HG02943 (cell line): ENCODE results near the gene C21orf58.

ENCODE experiments used
- ATAC-seq: cut with Tn5 transposase; IDR thresholded peaks from one replicate; pipeline ENCODE4 v1.9.1; 2021; ENCODE audit warnings: mild to moderate bottlenecking, low read depth, moderate library complexity; ENCODE audit not compliant: unreplicated experiment

Gene C21orf58

DNA sequence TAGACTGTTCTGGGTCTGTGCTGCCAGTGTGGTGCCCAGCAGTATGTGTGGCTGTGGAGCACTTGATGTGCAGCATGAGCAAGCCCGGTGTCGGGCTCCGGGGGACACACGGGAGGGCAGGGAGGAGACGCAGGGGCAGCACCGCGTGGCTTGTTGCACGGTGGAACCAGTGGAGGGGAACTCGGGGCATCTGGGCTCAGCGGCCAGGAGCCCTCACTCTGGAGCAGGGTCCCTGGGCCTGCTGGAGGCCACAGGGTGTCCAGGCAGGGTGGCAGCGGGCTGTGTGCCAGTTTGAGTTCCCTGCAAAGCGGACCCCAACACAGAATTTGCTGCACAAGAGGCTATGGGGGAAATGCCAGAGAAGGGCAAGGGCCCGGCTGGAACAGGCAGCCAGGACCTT, 30.8 kb upstream of the C21orf58 start:
- no peak for ATAC-seq

DNA sequence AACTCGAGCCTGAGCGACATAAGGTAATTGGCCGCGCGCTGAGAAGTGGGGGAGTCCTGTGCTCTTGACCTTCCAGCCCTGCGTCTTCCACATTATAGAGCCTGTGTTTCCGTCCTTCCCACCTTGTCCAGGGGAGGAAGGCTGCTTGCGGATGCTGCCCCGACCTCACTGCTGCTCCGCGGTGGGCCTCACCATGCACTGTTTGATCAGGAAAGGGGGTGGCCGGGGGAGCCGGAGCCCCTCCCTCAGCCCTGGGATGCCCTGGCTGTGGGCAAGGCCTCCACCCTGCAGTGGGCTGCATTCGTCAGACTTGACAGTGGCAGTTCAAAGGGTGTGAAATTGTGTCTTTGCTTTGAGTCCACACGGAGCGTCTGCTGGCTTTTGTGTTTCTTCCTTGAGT, 30.4 kb upstream of the C21orf58 start:
- no peak for ATAC-seq

DNA sequence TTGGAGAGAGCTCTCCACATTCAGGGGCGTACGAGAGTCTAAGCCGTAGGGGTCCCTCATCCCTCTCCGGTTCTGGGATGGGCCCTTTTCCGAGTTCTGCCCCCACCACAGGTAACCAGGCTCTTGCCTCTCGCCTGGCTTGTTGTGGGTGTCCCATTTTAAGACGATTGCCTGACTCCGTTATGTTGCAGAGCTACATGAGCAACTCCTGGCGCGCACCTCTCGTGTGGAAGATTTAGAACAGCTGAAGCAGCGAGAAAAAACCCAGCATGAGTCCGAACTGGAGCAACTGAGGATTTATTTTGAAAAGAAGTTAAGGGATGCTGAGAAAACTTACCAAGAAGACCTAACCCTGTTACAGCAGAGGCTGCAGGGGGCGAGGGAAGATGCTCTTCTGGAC, 29.2 kb upstream of the C21orf58 start:
- ATAC-seq, result no peak

DNA sequence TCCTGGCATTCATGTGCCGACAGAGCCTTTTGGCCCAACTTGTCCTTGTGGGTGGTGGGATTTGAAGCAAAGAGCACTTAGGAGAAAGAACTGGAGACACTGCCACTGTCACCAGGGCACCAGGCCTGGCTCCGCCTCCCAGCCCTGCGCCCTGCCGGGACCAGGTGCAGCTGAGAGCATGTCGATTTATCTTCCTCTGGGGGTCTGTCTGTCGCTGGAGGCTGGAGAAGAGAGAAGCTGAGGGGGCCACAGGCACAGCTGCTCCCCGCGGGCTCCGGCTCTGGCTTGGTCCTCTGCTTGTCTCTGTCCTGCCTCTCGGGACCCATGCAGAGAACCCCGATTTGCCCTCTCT, 28.5 kb upstream of the C21orf58 start:
- ATAC-seq, result no peak

DNA sequence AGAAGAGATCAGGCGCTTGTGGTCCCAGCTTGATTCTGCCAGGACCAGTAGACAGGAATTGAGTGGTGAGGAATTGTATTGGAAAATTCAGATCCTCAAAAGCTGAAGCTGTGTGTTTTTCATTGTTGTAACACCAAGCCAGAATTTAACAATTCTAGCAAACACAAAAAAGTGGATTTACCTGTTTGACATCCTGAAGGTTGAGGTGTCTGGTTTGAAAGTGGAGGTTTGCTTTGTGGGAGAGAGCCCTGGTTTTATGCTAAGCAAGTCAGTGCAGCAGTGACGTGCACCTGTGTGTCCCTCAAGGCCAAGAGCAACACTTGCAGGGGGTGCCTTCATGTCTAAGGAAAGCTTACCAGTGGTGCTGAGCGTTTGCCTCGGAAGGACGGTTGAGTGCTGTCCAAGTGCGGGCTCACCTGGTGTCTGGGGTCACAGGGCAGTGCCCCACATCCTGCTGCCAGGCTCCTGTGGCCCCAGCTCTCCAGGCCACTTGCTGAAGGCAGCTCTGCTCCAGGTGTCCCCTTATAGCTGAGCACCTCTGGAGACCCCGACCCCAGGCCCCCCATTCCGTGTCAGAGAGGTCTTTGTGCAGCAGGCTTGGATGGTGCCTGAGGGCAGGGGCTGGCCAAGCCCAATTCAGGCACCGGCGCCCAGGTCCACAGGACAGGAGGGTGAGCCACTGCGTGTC, 27.9 kb upstream of the C21orf58 start:
- ATAC-seq, result no peak

DNA sequence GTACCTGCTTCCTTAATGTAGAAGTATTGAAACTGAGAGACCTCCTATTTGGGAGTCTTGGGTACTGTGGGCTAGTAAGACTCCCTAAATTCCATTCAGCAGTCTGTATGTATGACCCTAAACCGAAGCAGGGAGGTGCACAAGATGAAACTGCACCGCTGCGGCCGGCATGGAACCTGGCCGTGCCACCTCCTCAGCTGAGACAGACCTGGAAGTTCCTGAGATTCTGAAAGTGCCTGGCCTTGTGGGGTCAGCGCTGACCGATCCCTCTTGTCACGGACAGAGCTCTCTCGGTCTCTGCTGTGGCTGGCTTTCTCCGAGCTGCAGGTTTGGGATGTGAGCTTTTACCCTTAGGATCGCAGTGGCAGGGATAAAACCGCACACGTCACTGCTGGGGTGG, 27.3 kb upstream of the C21orf58 start:
- no peak for ATAC-seq

DNA sequence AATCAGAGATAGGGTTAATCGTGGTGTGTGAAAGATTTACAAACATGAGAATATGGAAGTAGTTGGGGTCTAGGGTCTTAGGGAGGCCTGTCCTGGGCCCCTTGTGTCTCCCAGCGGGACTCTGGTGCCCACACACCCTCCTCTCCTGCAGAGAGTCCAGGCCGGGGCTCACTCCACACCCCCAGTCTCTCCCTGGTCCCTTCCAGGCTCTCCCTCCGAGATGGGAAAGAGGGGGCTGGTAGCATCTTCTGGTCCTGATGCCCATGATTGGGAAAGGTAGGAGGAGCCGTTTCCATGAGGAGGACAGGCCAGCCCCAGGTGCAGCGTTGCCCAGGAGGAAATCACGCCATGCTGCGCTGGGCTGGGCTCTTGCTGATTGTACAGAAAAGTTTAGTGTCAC, 26.9 kb upstream of the C21orf58 start:
- no peak for ATAC-seq

DNA sequence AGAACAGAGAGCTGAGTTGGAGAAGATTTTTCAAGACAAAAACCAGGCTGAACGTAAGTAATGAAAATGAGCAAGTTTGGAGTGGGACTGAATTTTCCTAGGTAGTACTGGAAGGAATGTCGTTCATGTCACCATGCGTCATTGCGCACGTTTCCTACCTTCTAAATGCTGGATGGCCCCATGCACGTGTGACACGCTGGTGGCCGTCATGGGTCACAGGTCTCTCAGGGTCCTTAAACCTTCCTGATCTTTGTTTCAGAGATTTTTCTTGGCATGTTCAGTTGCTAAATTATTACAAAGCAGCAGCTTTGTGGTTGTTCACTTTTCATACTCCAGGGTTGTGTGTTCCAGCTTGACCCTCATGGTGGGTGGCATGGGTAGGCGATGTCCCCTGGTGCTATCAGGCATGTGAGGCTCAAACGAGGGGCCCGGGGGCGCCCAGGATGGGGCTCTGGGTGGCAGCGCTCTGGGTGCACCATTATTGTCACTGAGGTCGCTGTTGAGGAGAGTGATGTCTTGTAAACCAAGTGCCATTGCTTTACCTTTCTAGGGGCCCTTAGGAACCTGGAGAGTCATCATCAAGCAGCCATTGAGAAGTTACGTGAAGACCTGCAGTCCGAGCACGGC, 25.6 kb upstream of the C21orf58 start:
- no peak for ATAC-seq

DNA sequence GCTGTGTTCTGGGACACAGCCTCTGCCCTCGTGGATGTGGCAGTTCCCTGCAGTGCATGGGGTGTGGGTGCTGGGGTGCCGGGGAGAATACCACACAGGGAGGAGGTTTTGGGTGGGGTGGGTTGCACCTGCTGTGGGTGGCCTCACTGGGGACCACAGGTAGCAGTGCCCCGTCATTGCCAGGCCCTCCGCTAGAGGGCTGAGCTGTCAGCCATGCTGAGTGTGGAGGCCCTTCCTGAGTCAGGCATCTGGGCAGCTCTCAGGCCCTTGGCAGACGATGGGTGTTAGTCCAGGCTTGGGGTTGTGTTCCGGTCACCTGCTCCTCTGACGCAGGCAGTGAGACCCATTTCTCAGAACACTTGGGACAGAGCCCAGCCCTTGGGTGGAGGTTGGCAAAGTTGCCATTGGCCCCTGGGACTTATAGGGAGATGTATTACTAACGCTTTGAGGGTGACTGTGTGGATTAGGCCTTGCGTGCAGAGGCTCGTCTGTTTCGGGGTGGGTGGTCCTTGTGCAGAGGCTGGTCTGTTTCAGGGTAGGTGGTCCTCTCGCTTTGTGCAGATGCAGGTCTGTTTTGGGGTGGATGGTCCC, 24.2 kb upstream of the C21orf58 start:
- ATAC-seq, result no peak

DNA sequence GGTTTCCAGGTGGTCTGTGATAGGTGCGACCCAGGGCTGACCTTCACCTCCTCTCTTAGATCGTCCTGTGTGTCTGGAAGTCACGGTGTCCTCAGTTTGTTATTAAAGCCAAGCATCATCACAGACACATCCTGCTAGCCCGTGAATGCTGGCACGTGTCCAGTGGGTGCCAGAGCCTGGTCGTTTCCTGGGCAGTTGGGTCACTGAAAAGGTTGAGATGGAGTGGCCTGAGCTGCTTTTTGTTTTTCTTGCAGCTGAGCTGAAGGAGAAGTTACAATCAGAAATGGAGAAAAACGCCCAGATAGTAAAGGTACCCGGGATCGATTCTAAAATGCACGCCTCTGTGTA, 23.5 kb upstream of the C21orf58 start:
- ATAC-seq, result no peak

DNA sequence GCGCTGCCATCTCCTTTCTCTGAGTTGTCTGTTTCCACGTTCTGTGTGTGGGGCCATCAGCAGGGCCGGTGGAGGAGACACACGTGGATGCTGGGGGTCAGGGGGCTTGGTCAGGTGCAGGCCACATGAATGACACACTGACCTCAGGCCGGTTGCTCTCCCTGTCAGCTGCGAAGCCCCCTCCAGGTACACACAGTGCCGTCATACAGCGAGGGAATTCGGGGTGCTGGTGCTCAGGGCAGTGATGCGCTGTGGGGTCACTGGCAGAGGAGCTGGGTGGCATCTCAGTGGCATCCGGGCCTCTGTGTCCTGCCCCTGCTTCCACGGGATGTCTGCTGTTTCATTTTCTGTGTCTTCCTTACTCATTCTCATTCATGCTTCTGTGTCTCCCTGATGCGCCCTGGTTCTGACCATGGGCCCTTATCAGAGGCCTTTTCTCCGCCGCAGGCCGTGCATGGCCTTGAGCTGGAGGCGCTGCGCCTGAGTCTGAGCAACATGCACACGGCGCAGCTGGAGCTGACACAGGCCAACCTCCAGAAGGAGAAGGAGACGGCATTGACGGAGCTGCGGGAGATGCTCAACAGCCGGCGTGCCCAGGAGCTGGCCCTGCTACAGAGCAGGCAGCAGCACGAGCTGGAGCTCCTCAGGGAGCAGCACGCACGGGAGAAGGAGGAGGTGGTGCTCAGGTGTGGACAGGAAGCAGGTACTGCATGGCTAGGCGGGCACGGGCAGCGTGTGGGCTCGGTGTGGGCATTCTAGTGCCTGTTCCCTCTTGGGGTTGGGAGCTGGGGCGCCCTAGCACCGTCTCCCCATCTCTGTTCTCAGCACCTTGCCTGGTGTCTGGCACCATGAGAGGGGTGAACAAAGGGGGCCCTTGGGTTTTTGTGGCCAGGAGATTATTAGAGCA, 22.9 kb upstream of the C21orf58 start:
- ATAC-seq, result no peak

DNA sequence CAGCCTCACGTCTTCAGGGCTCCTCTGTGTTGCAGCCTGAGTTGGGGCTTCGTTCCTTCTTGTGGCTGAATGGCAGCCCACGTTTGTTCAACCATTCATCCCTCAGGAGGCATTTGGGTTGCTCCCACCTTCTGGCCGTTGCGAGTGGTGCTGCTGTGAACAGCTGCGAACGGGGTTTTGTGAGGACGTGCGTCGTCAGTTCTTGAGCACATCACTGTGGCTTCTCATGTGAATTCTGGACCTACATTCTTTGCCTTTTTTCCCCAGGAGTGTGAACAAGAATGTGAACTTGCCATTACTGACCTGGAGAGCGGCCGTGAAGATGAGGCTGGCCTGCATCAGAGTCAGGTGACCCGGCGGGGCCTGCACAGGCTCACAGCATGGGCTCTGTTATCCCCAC, 22.2 kb upstream of the C21orf58 start:
- ATAC-seq, result no peak

DNA sequence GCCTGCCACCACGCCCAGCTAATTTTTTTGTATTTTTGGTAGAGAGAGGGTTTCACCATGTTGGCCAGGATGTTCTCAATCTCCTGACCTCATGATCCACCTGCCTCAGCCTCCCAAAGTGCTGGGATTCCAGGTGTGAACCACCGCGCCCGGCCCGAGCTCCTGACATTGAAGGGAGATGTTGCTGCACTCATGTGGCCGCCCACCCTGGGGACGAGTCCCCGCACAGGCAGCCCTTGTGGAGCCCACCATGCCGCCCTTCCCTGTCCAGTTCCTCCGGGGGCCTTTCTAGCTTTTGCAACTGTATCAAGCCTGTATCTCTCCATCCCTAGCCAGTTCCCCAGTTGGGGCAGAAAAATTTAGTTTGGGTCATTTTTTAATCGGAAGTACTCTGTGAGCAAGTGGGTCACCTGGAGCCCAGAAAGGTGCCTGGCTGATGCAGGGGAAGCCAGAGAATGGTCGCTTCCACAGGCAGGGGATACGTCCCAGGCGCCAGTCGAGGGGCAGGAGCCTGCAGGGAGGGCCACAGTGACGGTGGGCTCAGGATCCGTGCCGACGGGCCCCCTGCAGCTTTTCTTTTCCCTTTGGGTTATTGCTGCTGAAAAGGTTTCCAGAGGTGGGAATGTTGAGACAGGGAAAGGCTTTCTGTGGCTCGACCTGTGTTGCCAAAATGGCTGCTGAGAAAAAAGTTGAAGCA, 20.7 kb upstream of the C21orf58 start:
- ATAC-seq, result no peak

DNA sequence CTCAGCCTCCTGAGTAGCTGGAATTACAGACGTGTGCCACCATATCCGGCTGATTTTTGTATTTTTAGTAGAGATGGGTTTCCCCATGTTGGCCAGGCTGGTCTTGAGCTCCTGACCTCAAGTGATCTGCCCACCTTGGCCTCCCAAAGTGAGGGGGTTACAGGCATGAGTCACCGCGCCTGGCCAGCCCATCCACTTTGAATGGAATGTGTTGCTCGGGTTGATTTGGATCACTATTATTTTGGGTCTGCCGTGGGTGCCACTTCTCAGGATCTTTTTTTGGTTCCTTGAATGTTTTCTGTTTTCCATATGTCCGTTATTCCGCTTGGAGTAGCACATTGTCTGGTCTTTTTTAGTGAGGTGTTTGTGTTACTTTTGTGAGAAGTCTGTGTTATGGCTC, 17.3 kb upstream of the C21orf58 start:
- no peak for ATAC-seq

DNA sequence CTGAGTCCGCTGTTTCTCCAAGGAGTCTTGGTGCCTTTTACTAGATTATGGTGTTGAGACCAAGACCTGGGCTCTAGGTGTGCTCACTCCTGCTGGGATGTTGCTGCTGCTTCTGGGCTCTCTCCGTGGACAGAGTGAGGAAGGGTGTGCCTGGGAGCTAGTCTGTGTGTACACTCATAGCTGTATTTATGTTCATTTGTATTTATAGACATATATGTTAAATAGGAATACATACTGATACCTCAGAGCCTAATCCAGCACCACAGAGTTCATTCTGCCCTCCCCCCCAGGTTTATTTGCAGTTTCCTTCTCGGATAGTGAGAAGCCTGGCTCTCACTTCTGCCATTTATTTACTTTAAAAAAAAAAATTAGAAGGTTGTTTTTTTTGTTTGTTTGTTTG, 12.9 kb upstream of the C21orf58 start:
- ATAC-seq, result no peak

DNA sequence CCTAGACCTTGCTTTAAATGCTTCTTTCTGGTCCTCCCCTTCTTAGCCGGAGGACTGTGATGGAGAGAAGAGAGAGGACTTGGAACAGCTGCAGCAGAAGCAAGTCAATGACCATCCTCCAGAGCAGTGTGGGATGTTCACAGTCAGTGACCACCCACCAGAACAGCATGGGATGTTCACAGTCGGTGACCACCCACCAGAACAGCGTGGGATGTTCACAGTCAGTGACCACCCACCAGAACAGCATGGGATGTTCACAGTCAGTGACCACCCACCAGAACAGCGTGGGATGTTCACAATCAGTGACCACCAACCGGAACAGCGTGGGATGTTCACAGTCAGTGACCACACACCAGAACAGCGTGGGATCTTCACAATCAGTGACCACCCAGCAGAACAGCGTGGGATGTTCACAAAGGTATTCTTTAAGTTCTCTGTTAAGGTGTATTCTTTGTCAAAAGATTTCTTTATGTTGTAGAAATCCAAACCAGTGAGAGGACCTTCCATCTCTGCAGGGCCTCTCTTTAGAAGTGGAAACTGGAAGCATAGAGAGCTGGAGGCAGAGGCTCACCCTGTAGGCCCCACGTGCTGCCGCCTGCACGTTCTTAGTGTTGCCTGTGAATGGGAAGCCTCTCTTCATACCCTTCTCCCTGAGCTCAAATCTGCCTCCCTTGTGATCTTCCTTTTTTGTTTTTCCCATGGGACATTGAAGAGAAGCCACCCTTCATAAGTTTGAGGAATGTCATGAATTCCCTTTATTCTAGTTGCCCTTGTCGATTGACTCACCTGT, 10.9 kb upstream of the C21orf58 start:
- no peak for ATAC-seq

DNA sequence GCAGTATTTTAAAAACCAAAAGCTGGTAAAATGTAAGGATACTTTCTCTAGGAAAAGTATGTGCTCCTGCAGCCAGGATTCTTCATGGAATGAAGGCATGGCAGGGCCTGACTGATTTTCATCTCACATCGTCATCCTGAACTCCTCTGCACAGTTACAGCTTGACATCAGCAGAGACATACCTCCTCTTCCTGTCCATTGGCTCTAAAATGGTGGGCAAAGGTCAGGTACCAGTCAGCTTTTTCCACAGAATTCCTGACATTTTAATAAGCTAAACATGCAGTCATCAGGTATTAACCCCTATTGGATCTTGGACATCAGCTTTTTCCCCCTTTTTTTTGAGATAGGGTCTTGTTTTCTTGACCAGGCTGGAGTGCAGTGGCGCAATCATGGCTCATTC, 6.1 kb upstream of the C21orf58 start:
- ATAC-seq, result no peak

DNA sequence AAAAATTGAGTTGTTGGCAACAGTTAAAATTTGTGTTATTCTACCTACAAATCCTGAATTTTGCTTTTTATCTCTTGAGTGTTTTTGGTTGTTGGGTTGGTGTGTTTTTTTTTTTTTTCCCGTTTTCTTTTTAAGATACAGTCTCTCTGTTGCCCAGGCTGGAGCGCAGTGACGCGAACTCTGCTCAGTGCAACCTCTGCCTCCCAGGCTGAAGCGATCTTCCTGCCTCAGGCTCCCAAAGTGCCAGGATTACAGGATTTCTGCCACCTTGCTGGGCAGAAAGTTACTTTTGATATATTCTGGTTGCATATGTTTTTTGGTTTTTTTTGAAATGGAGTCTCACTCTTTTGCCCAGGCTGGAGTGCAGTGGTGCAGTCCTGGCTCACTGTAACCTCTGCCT, 4.5 kb upstream of the C21orf58 start:
- ATAC-seq, result no peak

DNA sequence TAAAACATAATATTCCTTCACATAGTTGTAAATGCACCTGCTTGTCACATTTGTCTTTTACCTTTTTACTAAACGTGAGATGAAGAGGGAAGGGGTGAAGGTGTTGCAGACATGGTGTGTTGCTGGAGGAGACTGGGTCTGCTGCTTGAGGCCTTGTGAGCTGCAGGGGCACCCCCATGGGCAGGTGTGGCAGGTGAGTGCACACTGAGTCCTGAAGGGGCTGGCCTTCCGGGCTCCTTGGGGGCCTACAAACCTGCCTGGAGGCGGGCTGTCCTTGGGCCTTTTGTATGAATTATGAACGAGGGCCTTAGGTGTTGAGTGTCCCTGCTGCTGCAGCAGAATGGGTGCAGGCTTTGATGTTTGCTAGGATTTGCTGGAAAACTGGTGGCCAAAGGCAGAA, 4.0 kb upstream of the C21orf58 start:
- ATAC-seq, result no peak

DNA sequence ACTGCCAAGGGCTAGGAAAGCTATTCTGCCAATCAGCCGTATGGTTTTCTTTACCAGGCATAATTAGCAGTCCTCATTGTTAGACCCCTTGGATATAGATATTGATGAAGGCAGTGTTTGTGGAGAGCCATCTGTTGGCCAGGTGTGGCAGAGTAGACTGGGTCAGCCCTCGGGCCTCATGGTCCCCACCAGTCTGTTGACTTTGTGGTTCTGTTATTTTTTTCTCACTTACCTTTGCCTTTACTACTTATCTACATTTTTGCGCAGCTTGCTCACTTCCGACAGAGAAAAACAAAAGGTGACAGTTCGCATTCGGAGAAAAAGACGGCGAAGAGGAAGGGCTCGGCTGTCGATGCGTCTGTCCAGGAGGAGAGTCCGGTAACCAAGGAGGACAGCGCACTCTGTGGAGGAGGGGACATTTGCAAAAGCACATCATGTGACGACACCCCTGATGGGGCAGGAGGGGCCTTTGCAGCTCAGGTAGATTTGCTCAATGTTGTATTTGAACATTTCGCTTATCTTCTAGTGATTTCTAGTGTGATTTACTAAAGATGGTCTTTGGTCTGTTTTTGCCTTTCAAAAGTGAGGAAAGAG, 2.5 kb upstream of the C21orf58 start:
- no peak for ATAC-seq
